Panc1 (cell line): ENCODE measurements around the gene FOXB2.
"Not testable (repeated sequence)": the region's sequence is repeated elsewhere in the genome, so short reads cannot be mapped to it uniquely, and the experiment has no call there.

ENCODE experiments used
- CTCF ChIP-seq: fragments of 450-650 bp; IDR thresholded peaks from 2 replicates; pipeline ENCODE4 v1.5.1; 2017; ENCODE audit warnings: mild to moderate bottlenecking
- POLR2AphosphoS5 ChIP-seq: IDR thresholded peaks from 2 replicates; pipeline ENCODE4 v1.6.1; 2012; ENCODE audit warnings: mild to moderate bottlenecking, low read depth, low read length, moderate library complexity

DNA sequence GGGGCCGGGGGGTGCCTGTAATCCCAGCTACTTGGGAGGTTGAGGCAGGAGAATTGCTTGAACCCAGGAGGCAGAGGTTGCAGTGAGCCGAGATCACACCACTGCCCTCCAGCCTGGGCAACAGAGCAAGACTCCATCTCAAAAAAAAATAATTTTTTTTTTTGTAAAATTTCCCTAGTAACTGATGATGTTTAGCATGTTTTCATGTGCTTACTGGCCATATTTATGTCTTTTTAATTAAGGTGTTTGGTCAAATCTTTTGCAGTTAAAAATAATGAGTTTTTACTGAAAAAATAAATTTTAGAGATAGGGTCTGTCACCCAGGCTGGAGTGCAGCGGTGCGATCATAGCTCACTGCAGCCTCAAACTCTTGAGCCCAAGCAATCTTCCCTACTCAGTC, 24.3 kb downstream of the FOXB2 start:
- not testable (repeated sequence) for TF ChIP-seq CTCF, POLR2AphosphoS5
